CMK (cell line): ENCODE results near the gene POU3F3.

Experiments used
- DNase-seq: peaks from one replicate; pipeline ENCODE4 v3.0.0-alpha.2; 2010; ENCODE audit warnings: low read depth

POU3F3 gene

GRCh38 chr2:104853534-104854497, at the start of gene POU3F3:
TSS of gene POU3F3 (plus strand) at chr2:104854115. CDS start at chr2:104855511, 1,396 bp downstream.
- no peak for DNase-seq

GRCh38 chr2:104804148-104804890, 49.6 kb upstream of the POU3F3 start:
- no peak for DNase-seq

- DNase-seq: no peak
These were observed 41.6 kb upstream of the POU3F3 start for GRCh38 chr2:104812286-104812685.

GRCh38 chr2:104816143-104816542, 37.8 kb upstream of the POU3F3 start:
- DNase-seq: no peak

- DNase-seq: no peak
These were observed 35.7 kb upstream of the POU3F3 start for GRCh38 chr2:104818264-104818663.

- DNase-seq: no peak
These were observed 33.8 kb upstream of the POU3F3 start for GRCh38 chr2:104820126-104820525.

- no peak for DNase-seq
These were observed 28.6 kb upstream of the POU3F3 start for GRCh38 chr2:104825124-104825865.

GRCh38 chr2:104826016-104826415, 27.9 kb upstream of the POU3F3 start:
- no peak for DNase-seq

GRCh38 chr2:104831742-104832141, 22.2 kb upstream of the POU3F3 start:
- DNase-seq: no peak

GRCh38 chr2:104834431-104835153, 19.3 kb upstream of the POU3F3 start:
- DNase-seq: no peak

- DNase-seq: no peak
These were observed 17.6 kb upstream of the POU3F3 start for GRCh38 chr2:104836265-104836664.

GRCh38 chr2:104836841-104837240, 17.1 kb upstream of the POU3F3 start:
- DNase-seq: no peak

GRCh38 chr2:104840156-104840555, 13.8 kb upstream of the POU3F3 start:
- no peak for DNase-seq

- DNase-seq: no peak
These were observed 12.9 kb upstream of the POU3F3 start for GRCh38 chr2:104840893-104841585.

GRCh38 chr2:104841744-104842143, 12.2 kb upstream of the POU3F3 start:
- DNase-seq: no peak

- no peak for DNase-seq
These were observed 8.9 kb upstream of the POU3F3 start for GRCh38 chr2:104844807-104845551.

GRCh38 chr2:104845552-104845931, 8.4 kb upstream of the POU3F3 start:
- DNase-seq: no peak

GRCh38 chr2:104845946-104846785, 7.7 kb upstream of the POU3F3 start:
- DNase-seq: no peak
